HG03196 (cell line): ENCODE data around the gene LAMC1.

Source experiments
- ATAC-seq: cut with Tn5 transposase; IDR thresholded peaks from one replicate; pipeline ENCODE4 v1.9.1; 2021; ENCODE audit not compliant: unreplicated experiment

LAMC1 gene

DNA sequence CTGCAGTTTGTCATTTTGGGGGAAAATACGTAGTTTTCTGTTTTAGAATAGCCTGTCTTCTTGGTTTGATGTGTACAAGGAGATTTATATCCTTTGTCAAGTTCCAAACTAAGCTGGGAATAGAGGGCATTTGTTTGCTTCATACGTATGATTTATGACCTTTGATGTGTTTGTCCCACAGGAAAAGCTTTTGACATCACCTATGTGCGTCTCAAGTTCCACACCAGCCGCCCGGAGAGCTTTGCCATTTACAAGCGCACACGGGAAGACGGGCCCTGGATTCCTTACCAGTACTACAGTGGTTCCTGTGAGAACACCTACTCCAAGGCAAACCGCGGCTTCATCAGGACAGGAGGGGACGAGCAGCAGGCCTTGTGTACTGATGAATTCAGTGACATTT is 79.9 kb downstream of the LAMC1 start:
- ATAC-seq = no peak

DNA sequence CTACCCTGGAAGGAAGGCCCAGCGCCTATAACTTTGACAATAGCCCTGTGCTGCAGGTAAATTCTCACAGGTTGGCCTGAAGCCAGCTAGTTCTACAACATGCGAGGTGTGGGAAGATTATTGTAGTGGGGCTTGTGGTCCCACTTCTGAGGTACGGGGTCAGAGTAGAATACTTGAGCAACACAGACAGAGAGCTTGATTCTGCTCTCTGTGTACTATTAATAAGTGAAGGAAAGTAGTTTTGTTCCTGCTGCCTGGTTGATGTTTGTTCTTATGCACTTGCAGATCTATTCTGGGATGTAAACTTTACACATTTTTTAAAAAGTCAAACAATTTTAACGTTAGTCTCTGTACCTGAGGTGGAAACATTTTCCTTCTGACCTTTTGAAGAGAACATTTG is 80.4 kb downstream of the LAMC1 start:
- no peak for ATAC-seq

DNA sequence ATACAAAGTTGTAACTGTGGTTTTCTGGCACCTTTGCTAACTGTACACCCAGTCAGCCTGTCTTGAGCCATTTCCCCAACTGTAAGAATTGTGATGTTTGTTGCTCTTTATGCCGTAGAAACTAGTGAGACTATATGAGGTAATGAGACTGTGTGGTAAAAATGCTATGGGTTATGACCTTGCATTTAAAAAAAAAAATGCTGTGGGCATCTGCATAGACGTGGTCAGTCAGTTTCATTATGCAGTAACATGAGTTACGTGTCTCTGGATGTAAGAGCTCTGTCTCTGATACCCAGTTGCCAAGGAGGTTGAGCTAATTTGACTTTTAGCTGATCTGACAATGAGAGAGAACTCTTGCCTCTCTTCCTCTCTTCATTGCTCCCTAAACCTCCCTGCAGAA is 82.2 kb downstream of the LAMC1 start:
- ATAC-seq = no peak

DNA sequence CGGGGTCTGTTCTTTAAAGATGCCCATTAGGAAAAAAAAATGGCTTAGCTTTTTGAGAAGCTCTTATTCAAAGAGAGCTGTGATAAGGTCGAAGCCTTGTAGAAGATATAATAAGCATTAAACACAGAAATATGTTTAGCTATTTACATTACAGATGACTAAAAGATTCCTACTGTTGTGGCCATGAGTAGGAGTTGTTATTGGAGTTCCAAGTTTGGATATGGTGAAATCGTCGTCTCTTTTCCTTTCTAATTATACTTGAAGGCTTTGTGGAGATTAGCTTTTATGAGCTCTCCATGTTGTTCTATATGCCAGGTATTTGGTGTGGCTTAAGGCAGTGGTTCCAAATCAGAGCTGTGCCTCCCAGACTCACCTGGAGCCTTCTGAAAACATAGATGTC is 82.9 kb downstream of the LAMC1 start:
- ATAC-seq = no peak

DNA sequence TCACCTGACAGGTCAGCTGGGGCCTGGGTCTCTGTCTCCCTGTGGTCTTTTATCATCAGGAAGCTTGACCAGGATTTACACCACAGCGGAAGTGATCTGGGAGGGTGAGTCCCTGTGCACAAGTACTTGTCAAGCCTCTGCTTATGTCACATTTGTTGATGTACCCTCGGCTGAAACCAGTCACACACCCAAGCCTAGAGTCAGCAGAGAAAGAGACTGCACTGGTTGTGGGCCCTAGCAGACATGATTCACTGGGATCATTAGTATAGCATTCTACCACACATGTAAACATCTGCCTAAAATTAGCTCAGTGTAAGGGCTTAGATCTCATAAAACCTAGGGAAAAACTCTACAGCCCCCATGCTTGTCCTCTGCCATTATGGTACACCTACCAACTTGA is 83.5 kb downstream of the LAMC1 start:
- ATAC-seq = no peak

DNA sequence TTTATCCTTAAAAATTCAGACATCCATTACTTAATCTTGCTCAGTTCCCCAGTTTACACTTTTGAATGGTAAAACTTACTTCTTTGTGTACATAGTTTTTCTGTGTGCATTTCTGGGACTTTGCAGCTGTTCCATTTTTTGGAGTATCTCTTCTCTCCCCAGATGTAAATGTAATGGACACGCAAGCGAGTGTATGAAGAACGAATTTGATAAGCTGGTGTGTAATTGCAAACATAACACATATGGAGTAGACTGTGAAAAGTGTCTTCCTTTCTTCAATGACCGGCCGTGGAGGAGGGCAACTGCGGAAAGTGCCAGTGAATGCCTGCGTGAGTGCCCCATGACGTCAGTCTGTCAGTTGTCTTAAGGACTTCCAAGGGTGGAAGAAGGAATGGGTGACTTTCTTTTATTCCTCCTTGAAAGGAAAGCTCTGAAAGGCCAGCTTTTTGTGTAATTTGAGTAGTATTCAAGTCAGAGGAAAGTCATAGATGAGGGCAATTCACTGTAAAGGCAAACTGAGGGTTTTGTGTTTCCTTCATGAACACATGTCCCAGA is 87.2 kb downstream of the LAMC1 start:
- no peak for ATAC-seq

DNA sequence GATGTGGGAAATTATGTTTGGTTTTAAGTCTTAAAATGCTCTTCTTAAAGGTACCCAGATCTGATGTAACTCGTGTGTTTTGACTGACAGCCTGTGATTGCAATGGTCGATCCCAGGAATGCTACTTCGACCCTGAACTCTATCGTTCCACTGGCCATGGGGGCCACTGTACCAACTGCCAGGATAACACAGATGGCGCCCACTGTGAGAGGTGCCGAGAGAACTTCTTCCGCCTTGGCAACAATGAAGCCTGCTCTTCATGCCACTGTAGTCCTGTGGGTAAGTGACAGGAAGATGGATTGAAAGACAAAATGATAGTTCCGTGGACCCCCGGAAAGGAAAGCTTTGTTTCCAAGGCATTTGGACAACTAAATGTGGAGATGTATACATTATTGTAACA is 91.2 kb downstream of the LAMC1 start:
- ATAC-seq = no peak

DNA sequence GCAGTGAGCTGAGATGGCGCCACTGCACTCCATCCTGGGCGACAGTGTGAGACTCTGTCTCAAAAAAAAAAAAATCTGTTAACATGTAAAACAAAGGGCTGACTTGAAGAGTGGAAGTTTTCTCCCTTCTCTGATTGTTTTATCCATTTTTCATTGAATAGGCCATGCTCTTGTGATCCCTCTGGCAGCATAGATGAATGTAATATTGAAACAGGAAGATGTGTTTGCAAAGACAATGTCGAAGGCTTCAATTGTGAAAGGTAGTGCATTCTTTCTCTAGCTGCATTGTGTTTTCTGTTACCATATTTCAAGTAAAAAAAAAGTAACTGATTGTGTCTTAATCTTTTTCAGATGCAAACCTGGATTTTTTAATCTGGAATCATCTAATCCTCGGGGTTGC is 93.2 kb downstream of the LAMC1 start:
- ATAC-seq = no peak

DNA sequence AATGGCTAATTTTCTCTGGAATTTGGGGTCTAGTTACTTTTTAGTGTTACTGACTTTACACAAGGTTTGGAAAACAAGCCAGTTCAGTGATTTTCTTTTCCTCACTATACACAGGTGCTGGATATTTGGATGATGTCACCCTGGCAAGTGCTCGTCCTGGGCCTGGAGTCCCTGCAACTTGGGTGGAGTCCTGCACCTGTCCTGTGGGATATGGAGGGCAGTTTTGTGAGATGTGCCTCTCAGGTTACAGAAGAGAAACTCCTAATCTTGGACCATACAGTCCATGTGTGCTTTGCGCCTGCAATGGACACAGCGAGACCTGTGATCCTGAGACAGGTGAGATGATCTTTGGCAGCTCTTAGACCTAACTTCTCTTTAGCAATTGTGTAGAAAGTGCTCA is 98.4 kb downstream of the LAMC1 start:
- no peak for ATAC-seq

DNA sequence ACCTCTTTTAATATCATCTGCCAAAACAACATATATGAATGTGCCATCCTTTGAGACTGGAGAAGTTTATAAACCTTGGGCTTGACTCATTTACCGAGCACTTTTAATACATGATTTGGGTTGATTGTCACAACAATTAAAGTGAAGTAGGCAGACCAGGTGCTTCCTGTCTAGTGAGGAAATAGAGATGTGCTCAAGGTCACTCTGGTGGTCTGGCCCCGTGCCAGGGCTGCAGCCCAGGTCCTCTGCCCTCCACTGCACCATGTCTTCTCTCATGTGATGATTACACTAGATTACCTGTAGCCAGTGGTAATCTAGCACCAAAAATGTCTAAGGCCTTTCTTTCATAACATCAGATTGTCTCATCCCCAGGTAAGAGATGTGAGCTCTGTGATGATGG is 101.0 kb downstream of the LAMC1 start:
- ATAC-seq = no peak

DNA sequence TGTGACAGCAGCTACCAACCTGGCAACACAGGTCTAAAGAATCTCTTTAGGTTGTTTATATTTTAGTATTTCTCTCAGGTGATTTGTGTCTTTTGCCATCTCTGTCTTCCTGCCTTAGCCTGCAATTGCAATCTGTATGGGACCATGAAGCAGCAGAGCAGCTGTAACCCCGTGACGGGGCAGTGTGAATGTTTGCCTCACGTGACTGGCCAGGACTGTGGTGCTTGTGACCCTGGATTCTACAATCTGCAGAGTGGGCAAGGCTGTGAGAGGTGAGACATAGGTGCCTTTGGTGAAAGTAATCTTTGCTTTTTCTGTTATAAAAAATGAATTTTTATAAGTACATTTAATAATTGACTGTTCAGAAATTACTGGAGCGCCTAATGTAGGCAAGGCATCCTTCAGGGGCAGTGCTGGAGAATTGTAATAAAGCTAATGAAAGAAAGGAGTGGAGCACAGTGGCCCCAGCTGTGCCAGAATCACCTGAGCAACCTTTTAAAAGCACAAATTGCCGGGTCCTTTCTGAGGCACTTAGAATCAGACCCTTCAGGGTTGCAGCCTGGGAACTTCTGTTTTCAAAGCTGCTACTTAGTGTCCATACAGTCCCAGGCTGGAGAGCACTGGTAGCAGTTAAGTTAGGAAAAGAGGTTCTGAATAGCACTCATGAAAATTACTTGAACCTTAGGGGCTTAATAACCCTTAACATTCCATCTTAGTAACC is 102.2 kb downstream of the LAMC1 start:
- ATAC-seq = no peak

DNA sequence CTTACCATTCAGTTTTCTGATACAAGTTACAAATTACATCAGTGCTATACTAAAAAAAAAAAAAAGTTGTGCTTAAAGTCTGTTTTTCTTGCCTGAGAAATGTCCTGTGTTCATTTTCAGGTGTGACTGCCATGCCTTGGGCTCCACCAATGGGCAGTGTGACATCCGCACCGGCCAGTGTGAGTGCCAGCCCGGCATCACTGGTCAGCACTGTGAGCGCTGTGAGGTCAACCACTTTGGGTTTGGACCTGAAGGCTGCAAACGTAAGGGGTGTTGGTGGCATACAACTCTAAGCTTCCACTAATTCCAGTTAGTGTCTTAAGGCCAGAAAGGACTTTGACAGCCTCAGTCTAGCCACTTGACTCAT is 102.8 kb downstream of the LAMC1 start:
- no peak for ATAC-seq

DNA sequence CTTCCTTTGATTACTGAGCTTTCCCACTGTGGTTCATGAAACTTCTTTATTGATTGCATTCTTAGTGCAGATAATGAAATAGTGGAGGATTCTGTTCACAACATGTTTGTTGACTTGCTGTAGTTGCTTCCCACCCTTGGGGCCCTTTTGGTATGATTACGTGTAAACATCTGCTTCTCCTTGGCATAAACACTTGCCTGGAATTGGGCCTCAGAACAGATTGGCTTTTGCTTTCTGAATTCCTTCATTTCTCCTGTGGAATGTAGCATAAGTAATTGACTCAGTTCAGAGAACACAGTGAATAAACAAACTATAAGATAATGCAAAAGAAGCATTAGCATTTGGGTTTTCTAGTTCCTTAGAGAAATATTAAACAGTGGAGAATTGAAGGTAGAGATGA is 103.3 kb downstream of the LAMC1 start:
- ATAC-seq = no peak

DNA sequence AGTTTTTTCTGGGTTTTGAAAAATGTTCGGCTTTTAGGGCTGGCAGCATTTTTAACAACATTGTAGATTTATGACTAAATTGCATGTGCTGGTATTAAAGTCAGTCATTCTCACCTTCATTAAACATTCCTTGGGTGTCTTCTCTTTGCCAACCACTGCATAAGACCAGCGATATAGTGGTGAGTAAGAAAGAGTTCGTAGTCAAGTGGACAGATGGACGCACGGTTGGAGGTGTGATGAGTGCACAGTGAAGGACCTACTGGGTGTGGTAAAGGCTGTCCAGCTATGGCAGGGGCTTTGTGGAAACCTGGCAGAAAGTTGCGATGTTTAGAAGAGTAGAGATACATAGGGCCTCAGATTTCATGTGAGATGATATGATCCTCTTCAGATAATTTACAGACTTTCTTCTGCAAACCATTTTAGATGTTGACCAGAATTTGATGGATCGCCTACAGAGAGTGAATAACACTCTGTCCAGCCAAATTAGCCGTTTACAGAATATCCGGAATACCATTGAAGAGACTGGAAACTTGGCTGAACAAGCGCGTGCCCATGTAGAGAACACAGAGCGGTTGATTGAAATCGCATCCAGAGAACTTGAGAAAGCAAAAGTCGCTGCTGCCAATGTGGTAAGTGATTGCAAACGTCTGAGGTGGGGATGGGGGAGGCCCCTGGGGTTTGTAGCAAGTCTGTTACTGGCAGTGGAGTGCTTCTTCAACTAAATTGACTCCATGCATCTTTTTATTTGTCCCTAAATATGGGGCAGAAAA is 106.9 kb downstream of the LAMC1 start:
- ATAC-seq = no peak

DNA sequence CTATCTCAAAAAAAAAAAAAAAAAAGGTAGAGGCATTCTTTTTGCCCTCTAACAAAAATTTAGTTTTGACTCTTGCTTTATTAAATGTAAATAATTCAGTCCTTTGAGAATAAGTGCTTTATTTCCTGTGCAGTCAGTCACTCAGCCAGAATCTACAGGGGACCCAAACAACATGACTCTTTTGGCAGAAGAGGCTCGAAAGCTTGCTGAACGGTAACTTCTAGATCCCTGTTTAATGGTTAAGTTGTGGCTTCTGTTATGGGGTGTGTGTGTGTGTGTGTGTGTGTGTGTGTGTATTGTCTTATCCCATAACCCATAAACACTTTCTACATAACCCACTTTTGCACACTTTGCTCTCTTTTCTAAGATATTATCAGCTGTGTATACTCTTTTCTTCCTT is 107.9 kb downstream of the LAMC1 start:
- ATAC-seq = no peak

DNA sequence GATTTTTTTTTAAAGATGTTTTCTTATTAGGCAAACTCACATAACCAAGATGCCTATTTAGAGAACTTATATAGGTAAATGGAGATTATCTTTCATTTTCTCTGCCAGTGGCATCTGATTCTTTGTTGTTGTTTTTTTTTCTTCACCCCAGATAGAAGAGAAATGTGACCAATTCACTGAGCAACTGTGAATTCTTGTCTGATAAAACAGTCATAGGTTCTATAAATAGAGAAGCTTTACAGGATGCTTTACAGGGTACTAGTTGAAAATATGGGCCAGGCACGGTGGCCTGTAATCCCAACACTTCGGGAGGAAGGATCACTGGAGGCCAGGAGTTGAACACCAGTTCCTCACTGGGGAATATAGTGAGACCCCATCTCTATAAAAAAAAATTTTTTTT is 112.1 kb downstream of the LAMC1 start:
- no peak for ATAC-seq

DNA sequence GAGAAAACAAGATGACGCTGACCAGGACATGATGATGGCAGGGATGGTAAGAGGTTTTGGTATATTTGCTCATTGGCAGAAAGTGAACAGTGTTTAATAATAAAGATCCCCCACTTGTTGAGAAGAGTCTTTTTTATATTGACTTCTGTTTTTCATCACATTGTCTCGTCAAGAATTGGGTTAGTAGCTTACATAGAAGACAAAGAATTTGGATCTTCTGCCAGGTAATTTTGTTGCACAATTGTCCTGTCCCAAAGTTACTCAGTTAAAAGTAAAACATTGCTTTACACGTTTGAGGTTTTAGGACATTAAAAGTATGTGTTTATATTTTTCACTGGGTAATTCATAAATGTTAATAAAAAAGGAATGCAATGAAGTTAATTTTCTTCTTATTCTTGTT is 114.6 kb downstream of the LAMC1 start:
- no peak for ATAC-seq

DNA sequence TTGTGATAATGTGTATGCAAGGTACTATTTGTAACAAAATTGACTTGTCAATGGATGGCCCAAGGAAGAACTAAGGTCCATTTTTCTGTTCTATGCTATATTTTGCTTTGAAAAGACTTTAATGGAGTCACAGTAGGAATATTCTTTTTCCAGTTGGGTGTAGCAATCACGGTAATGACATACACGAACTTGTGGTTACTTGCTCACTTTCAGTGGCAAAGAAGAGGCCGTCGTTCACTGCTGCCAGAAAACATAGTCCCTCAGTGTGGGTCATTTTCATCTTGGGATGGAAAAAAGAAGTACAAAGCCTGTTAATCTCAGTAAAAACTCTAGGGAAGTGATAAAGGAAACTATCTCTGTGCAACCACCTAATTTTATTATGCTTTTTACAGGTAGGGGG is 115.1 kb downstream of the LAMC1 start:
- ATAC-seq = no peak

DNA sequence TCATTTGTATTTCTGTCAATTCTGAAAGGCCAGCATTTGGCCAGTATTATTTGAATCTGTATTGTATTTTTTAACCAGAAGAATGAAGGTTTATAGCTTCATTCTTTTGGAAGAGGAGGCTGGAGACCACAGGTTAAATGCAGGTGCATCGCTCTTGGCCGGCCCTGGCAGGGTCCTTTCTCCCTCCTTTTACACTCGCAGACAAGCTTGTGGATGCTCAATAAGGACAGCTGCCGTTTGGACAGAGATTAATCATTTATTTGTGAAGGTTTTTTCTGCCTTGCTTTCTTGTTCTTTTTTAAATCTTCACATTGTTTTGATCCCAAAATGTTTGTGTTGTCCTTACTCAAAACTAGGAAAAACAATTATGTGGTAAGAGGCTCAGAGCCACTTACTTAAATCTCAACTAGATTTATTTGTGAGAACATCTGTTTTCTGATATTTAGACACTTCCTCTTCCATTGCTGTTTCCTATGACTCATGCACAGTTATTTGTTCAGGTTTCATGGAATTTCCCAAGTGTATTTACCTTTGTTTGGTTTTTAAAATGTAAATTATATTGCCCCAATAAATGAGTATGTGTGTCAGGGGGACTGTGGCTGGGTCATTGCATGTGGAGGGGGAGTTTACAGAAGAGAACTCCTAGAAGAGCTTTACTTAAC is 116.2 kb downstream of the LAMC1 start:
- ATAC-seq = no peak

DNA sequence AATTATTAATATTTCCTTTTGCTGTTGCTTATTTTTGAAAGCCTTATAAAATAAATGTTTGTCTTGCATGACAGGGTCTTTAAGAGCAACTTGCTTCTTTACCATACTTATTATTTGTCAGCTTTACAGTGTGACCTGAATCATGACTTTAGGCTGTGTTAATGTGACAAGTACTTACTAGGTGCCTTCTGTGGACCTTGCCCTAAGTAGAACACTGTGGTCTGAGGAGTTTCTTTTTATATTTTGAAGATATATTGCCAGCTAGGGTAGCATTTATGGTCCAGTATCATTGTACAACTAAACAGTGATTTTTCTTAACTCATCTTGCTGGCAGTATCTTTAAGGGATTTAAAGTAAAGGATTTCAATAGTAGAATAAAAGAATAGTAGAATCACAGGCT is 117.4 kb downstream of the LAMC1 start:
- ATAC-seq = no peak

DNA sequence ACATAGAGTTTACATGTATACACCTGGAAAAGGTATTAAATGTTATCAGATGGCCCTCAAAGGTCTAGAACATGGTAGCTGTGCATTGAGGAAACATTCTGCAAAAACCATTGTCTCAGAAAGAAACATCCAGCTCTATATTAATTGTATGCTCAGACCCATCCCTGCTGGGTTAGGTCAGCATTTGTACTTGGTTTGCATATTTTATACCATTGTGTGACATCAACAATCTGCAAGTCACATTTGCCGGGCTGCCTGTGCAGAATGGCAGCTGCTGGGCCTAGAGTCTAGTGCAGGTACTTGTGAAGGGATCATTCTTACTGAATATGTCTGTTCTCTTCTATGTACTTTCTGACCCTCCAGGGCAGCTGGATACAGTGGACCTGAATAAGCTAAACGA is 119.0 kb downstream of the LAMC1 start:
- ATAC-seq = no peak
